GM20000 (cell line): ENCODE measurements around the gene BCL2.

Source experiments
- DNase-seq: peaks from one replicate; pipeline ENCODE4 v3.0.0; 2012; ENCODE audit warnings: low spot score
- TF ChIP-seq, protein P1 (sequence below): IDR thresholded peaks from 2 replicates; pipeline ENCODE4 v1.5.1; 2012; ENCODE audit warnings: mild to moderate bottlenecking, control low read depth; ENCODE audit errors: extremely low read depth, missing control alignments

BCL2 gene

DNA sequence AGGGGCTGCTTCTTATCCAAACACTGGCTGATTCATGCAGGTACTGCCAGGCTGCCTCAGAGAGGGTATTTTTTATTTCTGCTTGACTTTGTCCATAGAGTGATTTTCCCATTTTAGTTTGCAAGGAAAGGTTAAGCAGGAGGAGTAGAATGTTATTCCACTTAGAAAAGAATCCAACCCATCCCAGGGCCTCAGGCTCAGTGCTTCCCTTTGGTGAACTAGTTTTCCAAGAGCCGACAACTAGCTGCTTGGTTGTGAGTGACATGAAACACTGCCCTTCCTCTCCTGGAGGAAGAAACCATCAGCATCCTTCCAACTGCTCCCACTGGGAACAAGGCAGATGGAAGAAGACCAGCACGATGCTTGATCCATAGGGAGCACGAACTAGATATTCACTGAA, 58.5 kb downstream of the BCL2 start:
- TF ChIP-seq, protein P1, sequence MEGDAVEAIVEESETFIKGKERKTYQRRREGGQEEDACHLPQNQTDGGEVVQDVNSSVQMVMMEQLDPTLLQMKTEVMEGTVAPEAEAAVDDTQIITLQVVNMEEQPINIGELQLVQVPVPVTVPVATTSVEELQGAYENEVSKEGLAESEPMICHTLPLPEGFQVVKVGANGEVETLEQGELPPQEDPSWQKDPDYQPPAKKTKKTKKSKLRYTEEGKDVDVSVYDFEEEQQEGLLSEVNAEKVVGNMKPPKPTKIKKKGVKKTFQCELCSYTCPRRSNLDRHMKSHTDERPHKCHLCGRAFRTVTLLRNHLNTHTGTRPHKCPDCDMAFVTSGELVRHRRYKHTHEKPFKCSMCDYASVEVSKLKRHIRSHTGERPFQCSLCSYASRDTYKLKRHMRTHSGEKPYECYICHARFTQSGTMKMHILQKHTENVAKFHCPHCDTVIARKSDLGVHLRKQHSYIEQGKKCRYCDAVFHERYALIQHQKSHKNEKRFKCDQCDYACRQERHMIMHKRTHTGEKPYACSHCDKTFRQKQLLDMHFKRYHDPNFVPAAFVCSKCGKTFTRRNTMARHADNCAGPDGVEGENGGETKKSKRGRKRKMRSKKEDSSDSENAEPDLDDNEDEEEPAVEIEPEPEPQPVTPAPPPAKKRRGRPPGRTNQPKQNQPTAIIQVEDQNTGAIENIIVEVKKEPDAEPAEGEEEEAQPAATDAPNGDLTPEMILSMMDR = no peak
- DNase-seq = no peak

DNA sequence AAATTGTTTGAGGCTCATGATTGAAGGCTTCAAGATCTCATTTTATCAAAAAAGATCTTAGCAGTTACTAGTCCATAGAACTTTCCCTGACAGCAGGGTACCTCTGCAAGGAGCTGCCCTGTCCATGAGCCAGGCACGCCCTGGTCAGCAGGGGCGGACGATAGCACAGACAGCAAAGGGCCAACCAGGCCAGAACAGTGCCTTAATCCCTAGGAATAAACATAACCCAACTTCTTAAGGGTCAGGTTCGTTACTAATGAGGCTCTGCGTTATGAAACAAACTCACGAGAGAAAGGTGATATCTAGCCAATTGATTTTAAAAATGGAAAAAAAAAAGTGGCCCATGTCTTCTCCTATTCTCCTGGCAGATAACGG, 59.2 kb downstream of the BCL2 start:
- DNase-seq = no peak
- TF ChIP-seq, protein P1 = no peak

DNA sequence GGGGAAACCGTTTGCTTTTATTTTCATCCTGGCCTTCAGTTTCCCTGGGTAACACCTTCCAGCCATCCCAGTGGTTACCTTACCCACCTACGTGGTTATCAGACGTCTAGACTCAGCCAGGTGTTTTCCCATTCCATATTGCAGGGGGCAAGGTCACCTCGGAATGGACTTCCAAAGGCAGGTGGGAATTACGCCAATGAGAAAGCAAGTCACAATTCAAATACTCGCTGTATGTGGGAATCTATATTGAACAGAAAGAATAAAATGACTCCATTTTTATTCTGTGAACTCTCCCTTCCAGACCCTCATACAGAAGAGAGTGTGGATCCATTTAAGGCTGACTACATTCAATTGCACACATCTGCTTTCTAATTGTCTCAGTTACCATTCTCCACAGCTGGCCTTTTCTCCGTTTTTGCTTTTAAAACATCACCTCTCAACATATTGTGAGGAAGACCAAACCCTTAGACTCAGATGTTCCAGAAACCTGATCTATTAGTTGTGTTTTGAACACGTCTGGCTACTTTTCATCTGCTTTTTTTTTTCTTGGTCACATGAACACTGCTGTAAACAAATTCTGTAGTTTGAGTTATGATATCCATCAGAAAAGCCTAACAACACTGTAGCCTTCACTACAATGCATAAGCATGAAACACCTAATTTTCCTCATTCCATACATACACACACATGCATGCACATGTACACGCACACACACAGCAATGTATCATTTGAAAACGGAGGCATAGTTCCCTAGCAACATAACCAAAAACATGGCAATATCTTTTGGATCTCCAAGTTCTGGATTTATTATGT, 59.8 kb downstream of the BCL2 start:
- no peak for DNase-seq
- TF ChIP-seq, protein P1 = no peak

DNA sequence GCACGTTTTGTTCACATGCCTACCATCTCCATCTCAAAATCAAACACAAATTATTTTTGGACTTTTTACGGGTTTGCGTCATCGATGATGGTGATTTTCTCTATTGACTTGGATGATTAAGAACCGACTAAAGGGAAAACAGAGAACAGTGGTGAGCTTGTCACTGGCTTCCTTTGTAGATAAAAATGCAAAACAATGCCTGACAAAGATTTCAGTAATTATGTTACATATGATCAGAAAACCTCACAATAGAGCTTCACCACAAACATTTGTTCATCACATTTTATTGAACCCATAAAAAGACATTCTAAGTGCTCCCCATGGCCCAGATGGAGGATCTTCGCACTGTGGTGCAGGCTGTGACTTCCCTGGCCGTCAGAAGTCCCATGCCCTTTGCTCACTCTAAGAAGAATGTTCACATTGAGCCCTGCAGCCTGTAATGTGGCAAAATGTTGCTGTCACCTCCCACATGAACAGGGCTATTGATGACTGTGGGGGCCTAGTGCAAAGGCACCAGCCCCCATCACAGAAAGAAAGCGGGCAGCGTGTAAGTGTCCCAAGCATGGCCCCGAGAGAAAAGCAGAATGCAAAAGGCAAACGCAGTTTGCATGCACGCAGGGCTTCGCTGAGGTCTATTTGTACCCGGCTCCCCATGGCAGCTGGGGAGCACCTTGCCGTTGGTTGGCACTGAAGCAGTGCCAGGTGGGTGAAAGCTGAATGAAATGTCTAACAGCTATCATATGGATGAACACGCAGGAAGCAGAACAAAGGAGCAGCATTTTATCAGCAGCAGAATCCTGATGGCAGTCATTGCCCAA, 60.6 kb downstream of the BCL2 start:
- TF ChIP-seq, protein P1 = no peak
- DNase-seq = no peak

DNA sequence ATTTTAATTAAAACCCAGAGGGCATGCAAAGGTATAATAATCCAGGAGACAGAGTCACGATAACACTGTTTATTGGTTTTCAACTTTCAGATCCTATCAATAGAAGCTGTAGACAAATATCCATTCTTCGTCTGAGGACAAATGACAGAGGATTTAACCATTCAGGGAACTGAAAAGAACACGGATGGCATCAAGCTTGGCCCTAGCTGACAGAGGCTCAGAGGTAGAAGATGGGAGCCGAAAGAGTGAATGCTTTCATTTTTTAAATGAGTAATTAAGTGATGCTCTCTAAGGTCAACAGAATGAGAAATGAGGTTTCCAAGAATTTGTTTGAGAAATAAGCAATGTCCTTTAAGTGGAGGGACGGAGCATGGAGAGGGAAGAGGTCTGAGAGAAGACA, 62.1 kb downstream of the BCL2 start:
- TF ChIP-seq, protein P1 = no peak
- no peak for DNase-seq

DNA sequence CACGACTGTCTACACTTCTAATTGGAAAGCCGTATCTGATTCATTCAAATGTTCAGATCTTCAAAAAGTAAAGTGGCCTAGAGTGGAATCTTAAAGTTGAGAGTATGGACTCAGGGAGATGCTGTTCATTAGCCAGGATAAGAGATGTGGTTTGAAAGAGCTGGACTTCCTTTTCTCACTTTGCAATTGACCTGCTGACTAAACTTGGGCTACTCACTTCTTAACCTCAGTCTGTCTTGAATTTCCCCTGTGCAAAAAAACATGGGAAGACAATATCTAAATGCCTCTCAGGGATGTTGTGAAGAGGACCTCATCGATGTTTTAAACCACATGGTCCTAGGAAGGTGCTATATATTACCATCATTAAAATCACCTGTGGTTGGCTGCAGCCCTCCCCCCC, 64.1 kb downstream of the BCL2 start:
- TF ChIP-seq, protein P1 = no peak
- DNase-seq = peak; percentile 26

DNA sequence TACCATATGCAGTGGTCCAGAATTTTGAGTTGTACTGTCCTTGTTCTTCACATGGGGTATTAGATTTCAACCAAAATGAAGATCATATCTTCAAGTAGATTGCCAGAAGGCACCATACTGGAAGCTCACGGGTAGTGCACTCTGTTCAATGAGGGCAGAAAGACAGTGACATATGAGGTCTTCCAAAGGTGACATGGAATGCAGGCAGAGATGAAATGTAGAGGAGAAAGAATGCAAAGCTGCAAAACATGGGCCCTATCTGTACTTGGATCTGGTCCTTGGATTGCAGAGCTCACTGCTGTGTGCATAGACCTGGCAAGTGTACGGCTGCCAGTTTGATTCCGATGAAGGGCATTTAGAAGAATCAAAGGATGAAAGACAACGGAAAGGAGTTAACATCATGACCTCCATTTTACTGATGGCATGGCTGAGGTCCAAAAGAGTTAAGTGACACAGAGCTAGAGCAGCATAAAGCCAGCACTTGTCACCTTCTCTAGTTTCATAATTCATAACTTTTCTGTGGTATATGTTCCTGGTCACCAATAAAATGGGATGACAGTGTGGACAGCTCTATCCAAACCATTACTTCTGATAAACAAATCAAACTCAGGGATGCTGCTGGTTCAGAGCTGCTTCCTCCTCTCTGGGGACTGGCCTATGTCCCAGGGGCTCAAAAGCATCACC, 64.7 kb downstream of the BCL2 start:
- TF ChIP-seq, protein P1 = no peak
- no peak for DNase-seq
